ENCODE results near the gene DLGAP1. TPM values are rescaled to one million over a fixed set of nuclear protein-coding genes. Genes with fewer than 3 reads are reported as not detected.

DLGAP1 gene
- total RNA-seq, 1 donor from 2014 or later, result 5.4 TPM

DNA sequence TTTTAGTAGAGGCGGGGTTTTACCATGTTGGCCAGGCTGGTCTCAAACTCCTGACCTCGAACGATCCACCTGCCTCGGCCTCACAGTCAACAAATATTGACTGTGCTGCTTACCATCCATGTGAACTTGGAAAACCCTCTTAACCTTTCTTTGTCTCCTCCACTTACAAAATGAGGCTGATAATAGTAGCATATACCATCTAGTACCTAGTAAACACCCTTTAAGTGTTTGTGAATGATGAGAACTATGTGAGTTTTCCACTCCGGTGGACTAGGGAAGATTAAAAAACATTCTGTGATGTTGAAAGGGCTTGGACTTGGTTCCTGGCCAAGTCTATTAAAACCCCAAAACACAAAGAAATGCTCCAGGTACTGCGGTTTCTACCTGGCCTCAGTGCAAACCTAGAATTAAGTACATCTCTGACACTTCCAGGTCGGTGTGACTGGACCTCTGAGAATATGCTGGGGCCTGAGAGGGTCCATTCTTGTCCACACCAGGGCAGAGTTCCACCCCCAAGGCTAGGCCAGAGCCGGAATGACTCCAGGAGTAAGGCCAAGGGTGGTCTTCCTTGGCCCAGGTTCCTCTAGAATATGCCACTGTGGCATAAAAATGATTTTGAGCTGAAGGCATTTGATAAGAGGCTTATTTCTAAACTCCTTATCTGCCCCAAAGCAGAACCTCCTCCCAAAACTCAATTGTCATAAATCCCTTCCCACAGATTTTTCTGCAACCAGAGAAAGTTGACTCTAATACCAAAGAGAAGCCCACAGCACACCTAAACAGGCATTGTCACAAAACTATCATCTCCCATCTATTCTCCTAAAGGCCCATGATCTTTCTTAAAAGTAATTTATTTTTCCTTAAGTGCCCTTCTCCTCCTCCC lies 787.6 kb downstream of the DLGAP1 start:
- Histone ChIP-seq H3K4me3 (no peak overlapping the region), H3K9me3 (no peaks in the 10 kb centered on the region), H3K27ac (no peak overlapping the region), H3K27me3 (no peaks in the 10 kb centered on the region), H3K36me3 (no peaks in the 10 kb centered on the region), H3K4me1 (peaks cover 12% of the 10 kb centered on the region)
- ATAC-seq (no peak), DNase-seq (no peak)
- TF ChIP-seq CTCF (IDR thresholded peaks at IDR 0.05), result no peak
- intact Hi-C loops (cut with DNase I), result loop anchor here (5.0 to 10.0 kb wide), 2 partner anchors 73 to 385 kb away; no protein-coding TSS in a partner anchor

GRCh38 chr18:3666526-3667254 lies 788.4 kb downstream of the DLGAP1 start:
- DNase-seq, result no peak

DNA sequence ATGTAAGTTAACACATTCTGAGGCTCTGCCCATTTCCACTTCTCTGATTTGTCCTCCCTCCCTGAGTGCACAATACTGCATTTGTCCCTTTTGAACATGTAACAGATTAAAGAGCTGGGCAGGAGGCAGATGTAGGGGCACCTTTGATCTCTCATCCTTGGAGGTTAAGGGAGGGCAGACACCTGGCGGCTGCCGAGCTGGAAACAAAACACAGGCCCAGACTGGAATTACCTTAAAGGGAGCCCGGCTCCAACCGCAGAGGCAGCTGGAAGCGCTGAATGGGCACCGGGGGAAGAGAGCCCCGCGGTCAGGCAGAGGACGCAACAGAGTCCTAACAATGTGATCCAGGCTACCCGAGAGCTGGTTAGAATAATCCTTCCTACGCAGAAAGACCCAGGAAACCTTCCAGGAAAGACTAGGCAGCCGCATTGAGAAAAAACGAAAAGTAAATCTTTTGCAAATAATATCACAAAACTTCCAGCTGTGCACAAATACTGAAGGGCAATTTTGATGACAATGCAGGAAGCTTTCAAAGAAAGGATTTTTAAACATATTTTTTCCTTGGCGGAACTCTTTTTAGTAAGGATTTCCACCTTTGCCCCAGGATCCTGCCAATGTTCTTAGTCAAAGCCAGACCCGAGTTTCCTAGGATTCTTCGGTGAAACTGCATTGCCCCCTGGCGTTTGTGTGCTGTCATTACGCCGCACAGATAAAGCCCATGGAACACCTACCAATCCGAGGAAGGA lies 789.2 kb downstream of the DLGAP1 start:
- DNase-seq (peak; percentile 81), ATAC-seq (peak; percentile 94)
- H3K27me3 ChIP-seq, result no peaks in the 10 kb centered on the region
- H3K36me3 ChIP-seq, result no peaks in the 10 kb centered on the region
- peak; percentile 97 for TF ChIP-seq CTCF (IDR thresholded peaks at IDR 0.05)
- peak overlapping the region; percentile 14 for H3K4me3 ChIP-seq
- H3K9me3 ChIP-seq, result no peaks in the 10 kb centered on the region
- intact Hi-C loops (cut with DNase I), result loop anchor here (5.0 to 10.0 kb wide), 2 partner anchors 71 to 384 kb away; no protein-coding TSS in a partner anchor
- H3K4me1 ChIP-seq, result peaks cover 12% of the 10 kb centered on the region
- H3K27ac ChIP-seq, result peak overlapping the region; percentile 51

More at GRCh38 chr18:3666526-3667254, 788.4 kb downstream of the DLGAP1 start:
- no peaks in the 10 kb centered on the region for H3K9me3 ChIP-seq
- no peak overlapping the region for H3K4me3 ChIP-seq
- no peaks in the 10 kb centered on the region for H3K36me3 ChIP-seq
- H3K27me3 ChIP-seq, result no peaks in the 10 kb centered on the region
- ATAC-seq, result no peak
- H3K27ac ChIP-seq, result no peak overlapping the region
- intact Hi-C loops (cut with DNase I), result loop anchor here (5.0 to 10.0 kb wide), 2 partner anchors 72 to 384 kb away; no protein-coding TSS in a partner anchor
- TF ChIP-seq CTCF (IDR thresholded peaks at IDR 0.05), result no peak
- peaks cover 12% of the 10 kb centered on the region for H3K4me1 ChIP-seq

- H3K4me3 ChIP-seq, result no peak overlapping the region
- no peaks in the 10 kb centered on the region for H3K9me3 ChIP-seq
- H3K36me3 ChIP-seq, result no peaks in the 10 kb centered on the region
- H3K4me1 ChIP-seq, result peaks cover 12% of the 10 kb centered on the region
- H3K27me3 ChIP-seq, result no peaks in the 10 kb centered on the region
- no peak for ATAC-seq
- intact Hi-C loops (cut with DNase I), result loop anchor here (5.0 to 10.0 kb wide), 2 partner anchors 70 to 383 kb away; no protein-coding TSS in a partner anchor
- no peak for DNase-seq
- no peak overlapping the region for H3K27ac ChIP-seq
- TF ChIP-seq CTCF (IDR thresholded peaks at IDR 0.05), result no peak
Measured at GRCh38 chr18:3665204-3665603, 789.9 kb downstream of the DLGAP1 start.

DNA sequence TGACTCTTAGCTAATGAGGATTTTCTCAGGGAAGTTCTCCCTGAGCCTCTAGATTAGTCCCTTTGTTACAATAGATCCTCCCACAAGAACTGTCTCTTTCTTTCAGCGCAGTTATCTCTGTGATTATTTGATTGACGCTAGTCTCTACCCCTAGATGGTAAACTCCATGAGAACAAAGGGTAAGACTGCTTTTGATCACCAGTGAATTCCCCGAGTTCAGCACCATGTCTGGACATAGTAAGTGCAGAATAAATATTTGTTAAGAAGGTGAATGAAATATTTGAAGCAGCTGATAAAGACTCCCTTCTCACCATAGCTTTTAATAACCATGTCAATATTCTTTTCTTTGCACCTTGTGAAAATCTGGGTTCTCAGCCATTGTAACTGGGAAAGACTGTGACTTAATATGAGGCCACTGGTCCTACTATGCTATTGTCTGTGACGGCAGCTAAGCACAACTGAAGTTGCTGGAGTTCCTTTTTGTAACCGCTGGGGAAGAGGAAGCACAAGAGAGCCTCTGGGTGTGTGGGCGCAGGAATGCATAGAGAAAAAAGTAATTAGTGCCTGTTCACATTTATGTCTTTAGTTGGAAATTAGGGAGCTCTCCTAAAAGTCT lies 790.4 kb downstream of the DLGAP1 start:
- intact Hi-C loops (cut with DNase I), result loop anchor here (5.0 to 10.0 kb wide), 2 partner anchors 70 to 382 kb away; no protein-coding TSS in a partner anchor
- ATAC-seq, result peak; percentile 67

More for the DNA sequence above, 790.4 kb downstream of the DLGAP1 start:
- no peak for DNase-seq
- Histone ChIP-seq H3K27me3 (no peaks in the 10 kb centered on the region), H3K4me1 (peaks cover 12% of the 10 kb centered on the region), H3K36me3 (no peaks in the 10 kb centered on the region), H3K27ac (no peak overlapping the region), H3K4me3 (no peak overlapping the region), H3K9me3 (no peaks in the 10 kb centered on the region)
- no peak for TF ChIP-seq CTCF (IDR thresholded peaks at IDR 0.05)
